Urothelium cell line (cell line): ENCODE data around the gene TMCO1.
A peak's percentile ranks its signal among the peaks of the same experiment; 100 is the strongest.
"Not testable (repeated sequence)": the region's sequence is repeated elsewhere in the genome, so short reads cannot be mapped to it uniquely, and the experiment has no call there.

Experiments used
- DNase-seq: peaks from one replicate; pipeline ENCODE4 v3.0.0; 2011; ENCODE audit warnings: low spot score, mixed read lengths
- FAIRE-seq: peaks from 2 replicates; lab custom pipeline; 2011; peaks lifted over from hg19 to GRCh38; lab: Jason Lieb, UNC

The TMCO1 gene

GRCh38 chr1:165747632-165748447 is 20.8 kb downstream of the TMCO1 start:
- FAIRE-seq (no peak), DNase-seq (no peak)

GRCh38 chr1:165744913-165745312 is 23.8 kb downstream of the TMCO1 start:
- not testable (repeated sequence) for DNase-seq, FAIRE-seq

- DNase-seq: no peak
- no peak for FAIRE-seq
Observed at GRCh38 chr1:165742194-165742593, 26.5 kb downstream of the TMCO1 start.

GRCh38 chr1:165738794-165739193 is 29.9 kb downstream of the TMCO1 start:
- FAIRE-seq: no peak
- DNase-seq: no peak

GRCh38 chr1:165737196-165737595 is 31.5 kb downstream of the TMCO1 start:
- DNase-seq (no peak), FAIRE-seq (no peak)

- FAIRE-seq (no peak), DNase-seq (no peak)
Observed at GRCh38 chr1:165734906-165735305, 33.8 kb downstream of the TMCO1 start.

GRCh38 chr1:165726841-165727240 is 41.8 kb downstream of the TMCO1 start:
- FAIRE-seq (no peak), DNase-seq (no peak)

GRCh38 chr1:165726169-165726568 is 42.5 kb downstream of the TMCO1 start:
- FAIRE-seq (no peak), DNase-seq (no peak)

- peak; percentile 37 for DNase-seq
- FAIRE-seq: no peak
Observed at GRCh38 chr1:165717918-165718515, 50.7 kb downstream of the TMCO1 start.

GRCh38 chr1:165716265-165717051 is 52.2 kb downstream of the TMCO1 start:
- DNase-seq, FAIRE-seq: not testable (repeated sequence)

GRCh38 chr1:165712764-165713163 is 55.9 kb downstream of the TMCO1 start:
- DNase-seq (no peak), FAIRE-seq (no peak)

- no peak for DNase-seq
- FAIRE-seq: no peak
Observed at GRCh38 chr1:165707984-165708706, 60.5 kb downstream of the TMCO1 start.

- DNase-seq (no peak), FAIRE-seq (no peak)
Observed at GRCh38 chr1:165703648-165704047, 65.0 kb downstream of the TMCO1 start.

- FAIRE-seq, DNase-seq: not testable (repeated sequence)
Observed at GRCh38 chr1:165701922-165702321, 66.7 kb downstream of the TMCO1 start.

- FAIRE-seq (no peak), DNase-seq (no peak)
Observed at GRCh38 chr1:165699577-165699976, 69.1 kb downstream of the TMCO1 start.

GRCh38 chr1:165698761-165699052 is 70.0 kb downstream of the TMCO1 start:
- FAIRE-seq: no peak
- DNase-seq: no peak

- peak; percentile 93 for DNase-seq
- FAIRE-seq: no peak
Observed at GRCh38 chr1:165697881-165698760, 70.5 kb downstream of the TMCO1 start, which contains the start of gene ALDH9A1. Gene ALDH9A1 (minus strand): TSS chr1:165698562. CDS start chr1:165698558, 4 bp downstream.

GRCh38 chr1:165697491-165697880 is 71.2 kb downstream of the TMCO1 start:
- FAIRE-seq (no peak), DNase-seq (no peak)

- DNase-seq (no peak), FAIRE-seq (no peak)
Observed at GRCh38 chr1:165696625-165697100, 72.0 kb downstream of the TMCO1 start.

GRCh38 chr1:165695031-165695430 is 73.6 kb downstream of the TMCO1 start:
- DNase-seq (no peak), FAIRE-seq (no peak)
